ENCODE results near the gene STIM1. TPM values are rescaled to one million over a fixed set of nuclear protein-coding genes. Genes with fewer than 3 reads are reported as not detected.

STIM1 gene
- total RNA-seq (2022) (54.2 and 55.1 TPM in 2 replicates), Bru-seq, nascent RNA (percentile 73 among the genes with signal in this experiment), BruChase-seq, experiment 1, labeled RNA remaining after a 2-hour chase (percentile 65 among the genes with signal in this experiment), BruChase-seq, experiment 2, labeled RNA remaining after a 6-hour chase (percentile 67 among the genes with signal in this experiment)
- long read RNA-seq, full-length matches to known transcripts = 31 of 51 reads
- long read RNA-seq, partial matches to known transcripts = 5 of 51 reads
- long read RNA-seq, other reads (novel, unspliced or antisense) = 15 of 51 reads

GRCh38 chr11:3854977-3855807 lies at the start of gene STIM1:
Gene STIM1 (plus strand): TSS chr11:3855664. CDS start chr11:3856271, 607 bp downstream.
- no peaks in the 10 kb centered on the region for H3K9me3 ChIP-seq
- H3K4me1 Mint-ChIP-seq (ENCODE audit: low read depth, unreplicated experiment) = peaks cover 25% of the 10 kb centered on the region
- no peaks in the 10 kb centered on the region for H3K27me3 ChIP-seq (replicated peaks; ENCODE audit: control insufficient read depth, insufficient read depth, low read length)
- peak within 1 kb of the TSS; percentile 69 for H3K27ac Mint-ChIP-seq (ENCODE audit: unreplicated experiment)
- H3K36me3 ChIP-seq (ENCODE audit: control insufficient read depth, insufficient read depth, low read length) = no peaks in the 10 kb centered on the region
- ChIA-PET POLR2A (interaction anchor here (0.6 to 2.6 kb wide), 9 partner anchors 11 to 218 kb away, joined by 3 to 11 read pairs (median 4); partner anchors contain the start of gene RHOG), CTCF (interaction anchor here (0.6 to 3.6 kb wide), 36 partner anchors 9 to 1830 kb away, joined by 3 to 80 read pairs (median 5); partner anchors contain the start of gene RHOG)
- BruUV-seq (replicated peaks) = TSS peak; percentile 64
- intact Hi-C loops (cut with micrococcal nuclease; ENCODE audit: unreplicated experiment) = loop anchor here (1.0 kb wide), 5 partner anchors 22 to 217 kb away; no protein-coding TSS in a partner anchor
- peaks cover 15% of the 10 kb centered on the region for H3K4me1 ChIP-seq
- peak; percentile 93 to 98 for DNase-seq
- H3K9me3 Mint-ChIP-seq (ENCODE audit: unreplicated experiment) = no peaks in the 10 kb centered on the region
- peak within 1 kb of the TSS; percentile 92 for H3K4me3 ChIP-seq (ENCODE audit: low read depth, low read length)
- TF ChIP-seq CTCF (IDR thresholded peaks at IDR 0.05; ENCODE audit: insufficient read depth in 1 of 2, low read depth in 1 of 2, low read length in 1 of 2, severe bottlenecking in 1 of 2, unreplicated experiment in 1 of 2) = peak; percentile 93 to 94
- H3K36me3 Mint-ChIP-seq (ENCODE audit: insufficient read depth, unreplicated experiment) = peaks cover 12% of the 10 kb centered on the region
- H3K27me3 Mint-ChIP-seq (ENCODE audit: insufficient read depth, unreplicated experiment) = no peaks in the 10 kb centered on the region
- peak within 1 kb of the TSS; percentile 84 for H3K4me3 Mint-ChIP-seq (ENCODE audit: unreplicated experiment)

GRCh38 chr11:3807909-3808860 lies 47.3 kb upstream of the STIM1 start, which contains the start of gene PGAP2:
Gene PGAP2 (plus strand): TSS chr11:3808560. CDS start chr11:3811260, 2,700 bp downstream.
- Histone ChIP-seq H3K4me1 (peaks cover 12% of the 10 kb centered on the region), H3K4me3 (ENCODE audit: low read depth, low read length) (peak within 1 kb of the TSS; percentile 89), H3K9me3 (no peaks in the 10 kb centered on the region), H3K36me3 (ENCODE audit: control insufficient read depth, insufficient read depth, low read length) (no peaks in the 10 kb centered on the region; the same call in 1 of the 2 replicates), H3K27me3 (replicated peaks; ENCODE audit: control insufficient read depth, insufficient read depth, low read length) (no peaks in the 10 kb centered on the region)
- TF ChIP-seq CTCF (IDR thresholded peaks at IDR 0.05; ENCODE audit: insufficient read depth in 1 of 2, low read depth in 1 of 2, low read length in 1 of 2, severe bottlenecking in 1 of 2, unreplicated experiment in 1 of 2) = peak; percentile 69 to 86
- intact Hi-C loops (cut with micrococcal nuclease; ENCODE audit: unreplicated experiment) = loop anchor here (1.0 to 5.0 kb wide), 6 partner anchors 19 to 264 kb away; no protein-coding TSS in a partner anchor
- H3K4me3 Mint-ChIP-seq (ENCODE audit: unreplicated experiment) = peak within 1 kb of the TSS; percentile 89
- peak within 1 kb of the TSS; percentile 93 for H3K27ac Mint-ChIP-seq (ENCODE audit: unreplicated experiment)
- TSS peak; percentile 96 for BruUV-seq (replicated peaks)
- H3K9me3 Mint-ChIP-seq (ENCODE audit: unreplicated experiment) = no peaks in the 10 kb centered on the region
- ChIA-PET CTCF (interaction anchor here (0.6 to 2.8 kb wide), 21 partner anchors 11 to 331 kb away, joined by 3 to 39 read pairs (median 5); partner anchors contain the start of genes CHRNA10, NUP98, RHOG and STIM1), POLR2A (interaction anchor here (0.5 to 2.6 kb wide), 8 partner anchors 10 to 47 kb away, joined by 3 to 25 read pairs (median 3); partner anchors contain the start of genes NUP98 and RHOG)
- peaks cover 11% of the 10 kb centered on the region for H3K36me3 Mint-ChIP-seq (ENCODE audit: insufficient read depth, unreplicated experiment)
- H3K27me3 Mint-ChIP-seq (ENCODE audit: insufficient read depth, unreplicated experiment) = no peaks in the 10 kb centered on the region
- H3K4me1 Mint-ChIP-seq (ENCODE audit: low read depth, unreplicated experiment) = peaks cover 13% of the 10 kb centered on the region
- peak; percentile 87 to 88 for DNase-seq

Measured in Caco-2 (cell line).